ENCODE data around the gene ZNF804A.

DNA sequence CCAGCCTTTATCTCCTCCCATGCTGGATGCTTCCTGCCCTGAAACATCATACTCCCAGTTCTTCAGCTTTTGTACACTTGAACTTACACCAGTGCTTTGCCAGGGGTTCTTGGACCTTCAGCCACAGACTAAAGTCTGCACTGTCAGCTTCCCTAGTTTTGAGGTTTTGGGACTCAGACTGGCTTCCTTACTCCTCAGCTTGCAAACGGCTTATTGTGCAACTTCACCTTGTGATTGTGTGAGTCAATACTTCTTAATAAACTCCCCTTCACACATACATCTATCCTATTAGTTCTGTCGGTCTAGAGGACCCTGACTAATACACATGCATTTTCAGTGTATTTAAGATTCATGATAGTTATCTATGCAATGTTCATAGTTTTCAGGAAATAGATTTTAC, 35.8 kb upstream of the ZNF804A start:
- no peak for TF ChIP-seq POLR2A (IDR thresholded peaks at IDR 0.05; ENCODE audit: low read depth, low read length)
- TF ChIP-seq POLR2AphosphoS5 (IDR thresholded peaks at IDR 0.05; ENCODE audit: low read depth, low read length) = no peak
